WTC11 (cell line): ENCODE results near the gene CHMP5. TPM values are rescaled to one million over a fixed set of nuclear protein-coding genes. Genes with fewer than 3 reads are reported as not detected.

Source experiments
- ATAC-seq: fragments of 200-7000 bp; cut with Tn5 transposase; 2 replicates; pipeline ENCODE4 v1.10.0; 2021; ENCODE audit warnings: mild to moderate bottlenecking, moderate library complexity
- CTCF ChIA-PET: fragments of 300-600 bp; sonication (Branson Sonifier 250); formaldehyde crosslinking; loops from one replicate; lab custom pipeline; 2021; ENCODE audit warnings: antibody characterized with exemption; lab: Charles Lee
- POLR2A ChIA-PET: fragments of 350-600 bp; sonication (Branson Sonifier 250); formaldehyde crosslinking; loops from one replicate; lab custom pipeline; 2021; ENCODE audit warnings: antibody characterized with exemption; lab: Charles Lee
- DNase-seq: peaks from one replicate; pipeline ENCODE4 v3.0.0; 2021; ENCODE audit warnings: low spot score
- H3K27ac Mint-ChIP-seq: 2 replicates; pipeline ENCODE4 v1.8.0; 2021; ENCODE audit warnings: mixed read lengths
- H3K27me3 Mint-ChIP-seq: 2 replicates; pipeline ENCODE4 v1.8.0; 2021; ENCODE audit warnings: low read depth, mild to moderate bottlenecking, moderate library complexity, mixed read lengths
- H3K36me3 Mint-ChIP-seq: 2 replicates; pipeline ENCODE4 v1.8.0; 2021; ENCODE audit warnings: mixed read lengths
- H3K4me1 Mint-ChIP-seq: 2 replicates; pipeline ENCODE4 v1.8.0; 2022; ENCODE audit warnings: mixed read lengths
- H3K4me3 Mint-ChIP-seq: 2 replicates; pipeline ENCODE4 v1.8.0; 2021; ENCODE audit warnings: mild to moderate bottlenecking, moderate library complexity, mixed read lengths
- H3K9me3 Mint-ChIP-seq: 2 replicates; pipeline ENCODE4 v1.8.0; 2021; ENCODE audit warnings: mixed read lengths
- ETV6 ChIP-seq: sonication (generic); formaldehyde crosslinking; IDR thresholded peaks from 2 replicates; pipeline ENCODE4 v1.8.1; 2022; ENCODE audit warnings: mild to moderate bottlenecking, missing genetic modification reagents
- GABPB1 ChIP-seq: sonication (generic); formaldehyde crosslinking; IDR thresholded peaks from 2 replicates; pipeline ENCODE4 v1.8.1; 2023; ENCODE audit warnings: mild to moderate bottlenecking, missing genetic modification reagents
- GRHL2 ChIP-seq: fragments of 250-450 bp; sonication (Bioruptor Pico); IDR thresholded peaks from 2 replicates; pipeline ENCODE4 v1.8.0; 2022; ENCODE audit warnings: mild to moderate bottlenecking, moderate library complexity; ENCODE audit not compliant: insufficient replicate concordance, severe bottlenecking
- MYBL2 ChIP-seq: sonication (generic); formaldehyde crosslinking; IDR thresholded peaks from 2 replicates; pipeline ENCODE4 v1.8.1; 2023; ENCODE audit warnings: mild to moderate bottlenecking, moderate library complexity, missing genetic modification reagents
- NFATC4 ChIP-seq: fragments of 250-450 bp; sonication (Bioruptor Pico); IDR thresholded peaks from 2 replicates; pipeline ENCODE4 v1.9.0; 2021; ENCODE audit warnings: mild to moderate bottlenecking
- NFE2L1 ChIP-seq: sonication (generic); formaldehyde crosslinking; IDR thresholded peaks from 2 replicates; pipeline ENCODE4 v1.8.1; 2023; ENCODE audit warnings: missing genetic modification reagents
- OVOL2 ChIP-seq: fragments of 250-450 bp; sonication (Bioruptor Pico); IDR thresholded peaks from 2 replicates; pipeline ENCODE4 v1.9.0; 2021; ENCODE audit warnings: mild to moderate bottlenecking, borderline replicate concordance
- PRRX2 ChIP-seq: fragments of 250-450 bp; sonication (Bioruptor Pico); IDR thresholded peaks from 2 replicates; pipeline ENCODE4 v1.8.0; 2021; ENCODE audit warnings: mild to moderate bottlenecking
- SMAD3 ChIP-seq: sonication (generic); formaldehyde crosslinking; IDR thresholded peaks from 2 replicates; pipeline ENCODE4 v1.8.0; 2022; ENCODE audit warnings: missing genetic modification reagents, mild to moderate bottlenecking, borderline replicate concordance
- SOX15 ChIP-seq: fragments of 250-450 bp; sonication (Bioruptor Pico); IDR thresholded peaks from 2 replicates; pipeline ENCODE4 v1.9.0; 2021; ENCODE audit warnings: mild to moderate bottlenecking
- TEAD1 ChIP-seq: sonication (generic); formaldehyde crosslinking; IDR thresholded peaks from 2 replicates; pipeline ENCODE4 v1.8.0; 2022; ENCODE audit warnings: mild to moderate bottlenecking, missing genetic modification reagents
- ZNF138 ChIP-seq: sonication (generic); formaldehyde crosslinking; conservative IDR thresholded peaks from 2 replicates; pipeline ENCODE4 v1.8.1; 2022; ENCODE audit warnings: mild to moderate bottlenecking, moderate library complexity, missing genetic modification reagents
- ZNF219 ChIP-seq: sonication (generic); formaldehyde crosslinking; IDR thresholded peaks from 2 replicates; pipeline ENCODE4 v1.8.0; 2023; ENCODE audit warnings: missing genetic modification reagents, mild to moderate bottlenecking, borderline replicate concordance
- ZNF232 ChIP-seq: sonication (generic); formaldehyde crosslinking; IDR thresholded peaks from 2 replicates; pipeline ENCODE4 v1.8.0; 2022; ENCODE audit warnings: mild to moderate bottlenecking, missing genetic modification reagents
- ZNF396 ChIP-seq: fragments of 250-450 bp; sonication (Bioruptor Pico); IDR thresholded peaks from 2 replicates; pipeline ENCODE4 v1.8.0; 2021; ENCODE audit warnings: mild to moderate bottlenecking, moderate library complexity, borderline replicate concordance
- ZNF423 ChIP-seq: fragments of 250-450 bp; sonication (Bioruptor Pico); IDR thresholded peaks from 2 replicates; pipeline ENCODE4 v2.1.2; 2022; ENCODE audit warnings: mild to moderate bottlenecking, moderate library complexity
- total RNA-seq: library from RNA; stranded (reverse); gene quantifications from 3 replicates; pipeline ENCODE4 v1.2.3, GENCODE V29; 2021
- TF ChIP-seq, protein P1 (sequence below): fragments of 250-450 bp; sonication (Bioruptor Pico); IDR thresholded peaks from 2 replicates; pipeline ENCODE4 v1.9.0; 2021; ENCODE audit warnings: mild to moderate bottlenecking, borderline replicate concordance
- TF ChIP-seq, protein P2 (sequence below): sonication (generic); formaldehyde crosslinking; IDR thresholded peaks from 2 replicates; pipeline ENCODE4 v1.8.0; 2023; ENCODE audit warnings: mild to moderate bottlenecking, missing genetic modification reagents
- TF ChIP-seq, protein P3 (sequence below): sonication (generic); formaldehyde crosslinking; IDR thresholded peaks from 2 replicates; pipeline ENCODE4 v1.8.0; 2023; ENCODE audit warnings: missing genetic modification reagents
- TF ChIP-seq, protein P4 (sequence below): sonication (generic); formaldehyde crosslinking; IDR thresholded peaks from 2 replicates; pipeline ENCODE4 v1.8.1; 2023; ENCODE audit warnings: mild to moderate bottlenecking, moderate library complexity, missing genetic modification reagents
- TF ChIP-seq, protein P5 (sequence below): sonication (generic); formaldehyde crosslinking; IDR thresholded peaks from 2 replicates; pipeline ENCODE4 v1.8.0; 2022; ENCODE audit warnings: missing genetic modification reagents

Gene CHMP5
- total RNA-seq, 1 experiment from 2014 or later, result 46.2 TPM

DNA sequence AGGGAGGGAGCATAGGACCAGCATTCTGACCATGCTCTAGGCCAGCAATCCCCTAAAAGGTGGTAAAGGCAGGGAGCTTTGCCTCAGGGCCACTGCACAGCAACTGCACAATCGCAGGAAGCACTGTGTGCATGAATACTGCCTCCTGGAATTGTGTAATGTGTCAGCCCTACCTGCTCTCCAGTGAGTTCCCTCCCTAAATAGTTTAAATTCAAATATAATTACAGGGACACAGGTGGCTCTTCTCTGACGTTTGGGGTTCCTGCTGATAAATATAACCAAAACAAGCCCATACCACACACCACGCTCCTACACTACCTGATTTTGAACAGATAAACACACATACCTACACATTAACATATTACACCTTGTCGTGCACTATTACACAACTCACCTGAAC lies 9.4 kb upstream of the CHMP5 start:
- no peaks in the 10 kb centered on the region for H3K27me3 Mint-ChIP-seq
- ChIA-PET CTCF (no interaction called here), POLR2A (no interaction called here)
- H3K36me3 Mint-ChIP-seq, result peaks cover 61% of the 10 kb centered on the region
- no peak overlapping the region for H3K4me3 Mint-ChIP-seq
- DNase-seq (no peak), ATAC-seq (no peak)
- no peaks in the 10 kb centered on the region for H3K4me1 Mint-ChIP-seq
- H3K9me3 Mint-ChIP-seq, result no peaks in the 10 kb centered on the region
- H3K27ac Mint-ChIP-seq, result no peak overlapping the region
- TF ChIP-seq ZNF219 (CRISPR knock-in tag) (no peak), ZNF423 (no peak), ZNF396 (CRISPR knock-in tag) (no peak)

DNA sequence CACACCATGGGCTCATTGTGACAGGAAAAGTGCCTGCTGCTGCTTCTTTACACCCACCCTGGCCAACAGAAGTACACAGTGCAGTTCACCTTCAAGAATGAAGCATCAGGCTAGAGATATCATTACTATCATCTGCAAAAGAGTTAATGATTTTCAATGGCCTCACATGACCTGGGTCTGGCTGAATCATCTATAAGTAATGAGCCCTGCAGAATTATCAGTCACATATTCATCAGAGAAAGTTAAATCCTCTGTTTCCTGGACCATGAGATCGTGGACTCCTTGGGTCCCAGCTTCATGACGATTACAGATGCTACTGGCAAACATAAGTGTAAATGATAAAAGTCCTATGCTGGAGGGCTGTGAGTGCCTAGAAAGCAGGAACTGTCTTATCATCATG lies 8.6 kb upstream of the CHMP5 start:
- DNase-seq (no peak), ATAC-seq (no peak)
- Mint-ChIP-seq H3K27ac (no peak overlapping the region), H3K9me3 (no peaks in the 10 kb centered on the region), H3K36me3 (peaks cover 69% of the 10 kb centered on the region), H3K27me3 (no peaks in the 10 kb centered on the region), H3K4me1 (no peaks in the 10 kb centered on the region), H3K4me3 (no peak overlapping the region)
- ChIA-PET POLR2A (no interaction called here), CTCF (no interaction called here)
- TF ChIP-seq, protein P1, sequence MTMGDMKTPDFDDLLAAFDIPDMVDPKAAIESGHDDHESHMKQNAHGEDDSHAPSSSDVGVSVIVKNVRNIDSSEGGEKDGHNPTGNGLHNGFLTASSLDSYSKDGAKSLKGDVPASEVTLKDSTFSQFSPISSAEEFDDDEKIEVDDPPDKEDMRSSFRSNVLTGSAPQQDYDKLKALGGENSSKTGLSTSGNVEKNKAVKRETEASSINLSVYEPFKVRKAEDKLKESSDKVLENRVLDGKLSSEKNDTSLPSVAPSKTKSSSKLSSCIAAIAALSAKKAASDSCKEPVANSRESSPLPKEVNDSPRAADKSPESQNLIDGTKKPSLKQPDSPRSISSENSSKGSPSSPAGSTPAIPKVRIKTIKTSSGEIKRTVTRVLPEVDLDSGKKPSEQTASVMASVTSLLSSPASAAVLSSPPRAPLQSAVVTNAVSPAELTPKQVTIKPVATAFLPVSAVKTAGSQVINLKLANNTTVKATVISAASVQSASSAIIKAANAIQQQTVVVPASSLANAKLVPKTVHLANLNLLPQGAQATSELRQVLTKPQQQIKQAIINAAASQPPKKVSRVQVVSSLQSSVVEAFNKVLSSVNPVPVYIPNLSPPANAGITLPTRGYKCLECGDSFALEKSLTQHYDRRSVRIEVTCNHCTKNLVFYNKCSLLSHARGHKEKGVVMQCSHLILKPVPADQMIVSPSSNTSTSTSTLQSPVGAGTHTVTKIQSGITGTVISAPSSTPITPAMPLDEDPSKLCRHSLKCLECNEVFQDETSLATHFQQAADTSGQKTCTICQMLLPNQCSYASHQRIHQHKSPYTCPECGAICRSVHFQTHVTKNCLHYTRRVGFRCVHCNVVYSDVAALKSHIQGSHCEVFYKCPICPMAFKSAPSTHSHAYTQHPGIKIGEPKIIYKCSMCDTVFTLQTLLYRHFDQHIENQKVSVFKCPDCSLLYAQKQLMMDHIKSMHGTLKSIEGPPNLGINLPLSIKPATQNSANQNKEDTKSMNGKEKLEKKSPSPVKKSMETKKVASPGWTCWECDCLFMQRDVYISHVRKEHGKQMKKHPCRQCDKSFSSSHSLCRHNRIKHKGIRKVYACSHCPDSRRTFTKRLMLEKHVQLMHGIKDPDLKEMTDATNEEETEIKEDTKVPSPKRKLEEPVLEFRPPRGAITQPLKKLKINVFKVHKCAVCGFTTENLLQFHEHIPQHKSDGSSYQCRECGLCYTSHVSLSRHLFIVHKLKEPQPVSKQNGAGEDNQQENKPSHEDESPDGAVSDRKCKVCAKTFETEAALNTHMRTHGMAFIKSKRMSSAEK (CRISPR knock-in tag), result no peak
- TF ChIP-seq SOX15 (CRISPR knock-in tag) (no peak), ETV6 (no peak), ZNF232 (CRISPR knock-in tag) (no peak), ZNF138 (CRISPR knock-in tag) (no peak), NFATC4 (CRISPR knock-in tag) (no peak), GRHL2 (CRISPR knock-in tag) (no peak), NFE2L1 (CRISPR knock-in tag) (no peak), TEAD1 (CRISPR knock-in tag) (no peak), PRRX2 (CRISPR knock-in tag) (no peak), MYBL2 (CRISPR knock-in tag) (no peak), OVOL2 (CRISPR knock-in tag) (no peak), GABPB1 (CRISPR knock-in tag) (no peak), SMAD3 (no peak)
- TF ChIP-seq, protein P2, sequence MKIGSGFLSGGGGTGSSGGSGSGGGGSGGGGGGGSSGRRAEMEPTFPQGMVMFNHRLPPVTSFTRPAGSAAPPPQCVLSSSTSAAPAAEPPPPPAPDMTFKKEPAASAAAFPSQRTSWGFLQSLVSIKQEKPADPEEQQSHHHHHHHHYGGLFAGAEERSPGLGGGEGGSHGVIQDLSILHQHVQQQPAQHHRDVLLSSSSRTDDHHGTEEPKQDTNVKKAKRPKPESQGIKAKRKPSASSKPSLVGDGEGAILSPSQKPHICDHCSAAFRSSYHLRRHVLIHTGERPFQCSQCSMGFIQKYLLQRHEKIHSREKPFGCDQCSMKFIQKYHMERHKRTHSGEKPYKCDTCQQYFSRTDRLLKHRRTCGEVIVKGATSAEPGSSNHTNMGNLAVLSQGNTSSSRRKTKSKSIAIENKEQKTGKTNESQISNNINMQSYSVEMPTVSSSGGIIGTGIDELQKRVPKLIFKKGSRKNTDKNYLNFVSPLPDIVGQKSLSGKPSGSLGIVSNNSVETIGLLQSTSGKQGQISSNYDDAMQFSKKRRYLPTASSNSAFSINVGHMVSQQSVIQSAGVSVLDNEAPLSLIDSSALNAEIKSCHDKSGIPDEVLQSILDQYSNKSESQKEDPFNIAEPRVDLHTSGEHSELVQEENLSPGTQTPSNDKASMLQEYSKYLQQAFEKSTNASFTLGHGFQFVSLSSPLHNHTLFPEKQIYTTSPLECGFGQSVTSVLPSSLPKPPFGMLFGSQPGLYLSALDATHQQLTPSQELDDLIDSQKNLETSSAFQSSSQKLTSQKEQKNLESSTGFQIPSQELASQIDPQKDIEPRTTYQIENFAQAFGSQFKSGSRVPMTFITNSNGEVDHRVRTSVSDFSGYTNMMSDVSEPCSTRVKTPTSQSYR (CRISPR knock-in tag), result no peak
- TF ChIP-seq, protein P3, sequence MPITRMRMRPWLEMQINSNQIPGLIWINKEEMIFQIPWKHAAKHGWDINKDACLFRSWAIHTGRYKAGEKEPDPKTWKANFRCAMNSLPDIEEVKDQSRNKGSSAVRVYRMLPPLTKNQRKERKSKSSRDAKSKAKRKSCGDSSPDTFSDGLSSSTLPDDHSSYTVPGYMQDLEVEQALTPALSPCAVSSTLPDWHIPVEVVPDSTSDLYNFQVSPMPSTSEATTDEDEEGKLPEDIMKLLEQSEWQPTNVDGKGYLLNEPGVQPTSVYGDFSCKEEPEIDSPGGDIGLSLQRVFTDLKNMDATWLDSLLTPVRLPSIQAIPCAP (CRISPR knock-in tag), result no peak
- TF ChIP-seq, protein P4, sequence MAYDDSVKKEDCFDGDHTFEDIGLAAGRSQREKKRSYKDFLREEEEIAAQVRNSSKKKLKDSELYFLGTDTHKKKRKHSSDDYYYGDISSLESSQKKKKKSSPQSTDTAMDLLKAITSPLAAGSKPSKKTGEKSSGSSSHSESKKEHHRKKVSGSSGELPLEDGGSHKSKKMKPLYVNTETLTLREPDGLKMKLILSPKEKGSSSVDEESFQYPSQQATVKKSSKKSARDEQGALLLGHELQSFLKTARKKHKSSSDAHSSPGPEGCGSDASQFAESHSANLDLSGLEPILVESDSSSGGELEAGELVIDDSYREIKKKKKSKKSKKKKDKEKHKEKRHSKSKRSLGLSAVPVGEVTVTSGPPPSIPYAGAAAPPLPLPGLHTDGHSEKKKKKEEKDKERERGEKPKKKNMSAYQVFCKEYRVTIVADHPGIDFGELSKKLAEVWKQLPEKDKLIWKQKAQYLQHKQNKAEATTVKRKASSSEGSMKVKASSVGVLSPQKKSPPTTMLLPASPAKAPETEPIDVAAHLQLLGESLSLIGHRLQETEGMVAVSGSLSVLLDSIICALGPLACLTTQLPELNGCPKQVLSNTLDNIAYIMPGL, result no peak
- TF ChIP-seq, protein P5, sequence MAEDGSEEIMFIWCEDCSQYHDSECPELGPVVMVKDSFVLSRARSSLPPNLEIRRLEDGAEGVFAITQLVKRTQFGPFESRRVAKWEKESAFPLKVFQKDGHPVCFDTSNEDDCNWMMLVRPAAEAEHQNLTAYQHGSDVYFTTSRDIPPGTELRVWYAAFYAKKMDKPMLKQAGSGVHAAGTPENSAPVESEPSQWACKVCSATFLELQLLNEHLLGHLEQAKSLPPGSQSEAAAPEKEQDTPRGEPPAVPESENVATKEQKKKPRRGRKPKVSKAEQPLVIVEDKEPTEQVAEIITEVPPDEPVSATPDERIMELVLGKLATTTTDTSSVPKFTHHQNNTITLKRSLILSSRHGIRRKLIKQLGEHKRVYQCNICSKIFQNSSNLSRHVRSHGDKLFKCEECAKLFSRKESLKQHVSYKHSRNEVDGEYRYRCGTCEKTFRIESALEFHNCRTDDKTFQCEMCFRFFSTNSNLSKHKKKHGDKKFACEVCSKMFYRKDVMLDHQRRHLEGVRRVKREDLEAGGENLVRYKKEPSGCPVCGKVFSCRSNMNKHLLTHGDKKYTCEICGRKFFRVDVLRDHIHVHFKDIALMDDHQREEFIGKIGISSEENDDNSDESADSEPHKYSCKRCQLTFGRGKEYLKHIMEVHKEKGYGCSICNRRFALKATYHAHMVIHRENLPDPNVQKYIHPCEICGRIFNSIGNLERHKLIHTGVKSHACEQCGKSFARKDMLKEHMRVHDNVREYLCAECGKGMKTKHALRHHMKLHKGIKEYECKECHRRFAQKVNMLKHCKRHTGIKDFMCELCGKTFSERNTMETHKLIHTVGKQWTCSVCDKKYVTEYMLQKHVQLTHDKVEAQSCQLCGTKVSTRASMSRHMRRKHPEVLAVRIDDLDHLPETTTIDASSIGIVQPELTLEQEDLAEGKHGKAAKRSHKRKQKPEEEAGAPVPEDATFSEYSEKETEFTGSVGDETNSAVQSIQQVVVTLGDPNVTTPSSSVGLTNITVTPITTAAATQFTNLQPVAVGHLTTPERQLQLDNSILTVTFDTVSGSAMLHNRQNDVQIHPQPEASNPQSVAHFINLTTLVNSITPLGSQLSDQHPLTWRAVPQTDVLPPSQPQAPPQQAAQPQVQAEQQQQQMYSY (CRISPR knock-in tag), result no peak
